GM12878 (cell line): ENCODE results near the gene RECQL5. TPM values are rescaled to one million over a fixed set of nuclear protein-coding genes. Genes with fewer than 3 reads are reported as not detected.

Experiments used
- ATAC-seq: fragments of 200-7000 bp; cut with Tn5 transposase; 3 replicates; pipeline ENCODE4 v1.9.1; 2020; ENCODE audit warnings: mild to moderate bottlenecking, moderate library complexity
- BruUV-seq: library from RNA; stranded (reverse); fragments of 400-500 nt; replicated peaks from 2 replicates; lab custom pipeline; 2021; lab: Mats Ljungman, UMichigan
- CTCF ChIA-PET: fragments of 300-600 bp; sonication (Branson Sonifier 250); formaldehyde crosslinking; extraction: SDS; loops from one replicate; lab custom pipeline; 2021; ENCODE audit warnings: inconsistent platforms; lab: Yijun Ruan, JAX
- POLR2A ChIA-PET: fragments of 350-600 bp; formaldehyde crosslinking; extraction: SDS; loops from one replicate; lab custom pipeline; 2021; ENCODE audit warnings: inconsistent platforms; lab: Charles Lee
- RAD21 ChIA-PET: fragments of 300-600 bp; sonication (Branson Sonifier 250); formaldehyde crosslinking; loops from one replicate; lab custom pipeline; 2023; ENCODE audit warnings: antibody characterized with exemption; ENCODE audit not compliant: unreplicated experiment; lab: Charles Lee
- SMC1A ChIA-PET: fragments of 300-600 bp; sonication (Branson Sonifier 250); formaldehyde crosslinking; loops from one replicate; lab custom pipeline; 2023; ENCODE audit not compliant: unreplicated experiment, uncharacterized antibody; lab: Charles Lee
- DNase-seq: peaks from one replicate; pipeline ENCODE4 v3.0.0-alpha.2; 2011; ENCODE audit warnings: low read depth, low spot score
- FAIRE-seq: peaks from 3 replicates; lab custom pipeline; 2011; peaks lifted over from hg19 to GRCh38; lab: Jason Lieb, UNC
- H2AFZ ChIP-seq: 2 replicates; pipeline ENCODE4 v1.6.0; 2011; ENCODE audit warnings: low read depth, low read length, control low read depth; ENCODE audit not compliant: control insufficient read depth
- H3K27ac ChIP-seq: 2 replicates; pipeline ENCODE4 v1.5.1; 2011; ENCODE audit warnings: control low read depth; ENCODE audit not compliant: control insufficient read depth, insufficient read depth
- H3K27me3 ChIP-seq, 2 experiments: replicated peaks in 1 of 2; 2 replicates each; pipeline versions ENCODE4 v1.6.0 to v1.6.1; 2011; ENCODE audit warnings: low read length in 1 of 2; ENCODE audit not compliant: control insufficient read depth in 2 of 2, insufficient read depth in 2 of 2
- H3K36me3 ChIP-seq, 2 experiments: 2 replicates each; pipeline ENCODE4 v1.5.1; 2011; ENCODE audit warnings: low read length in 1 of 2; ENCODE audit not compliant: control insufficient read depth in 2 of 2, insufficient read depth in 2 of 2
- H3K4me1 ChIP-seq: 2 replicates; pipeline ENCODE4 v1.6.1; 2011; ENCODE audit warnings: mild to moderate bottlenecking, low read length, moderate library complexity, mixed read lengths; ENCODE audit not compliant: control insufficient read depth, insufficient read depth
- H3K4me2 ChIP-seq: 2 replicates; pipeline ENCODE4 v1.6.0; 2011; ENCODE audit warnings: control low read depth; ENCODE audit not compliant: control insufficient read depth, insufficient read depth
- H3K4me3 ChIP-seq: fragments of 200-600 bp; sonication (generic); 2 replicates; pipeline ENCODE4 v1.5.1; 2016
- H3K79me2 ChIP-seq: 2 replicates; pipeline ENCODE4 v1.6.0; 2011; ENCODE audit warnings: low read length; ENCODE audit not compliant: control insufficient read depth, insufficient read depth
- H3K9ac ChIP-seq: 2 replicates; pipeline ENCODE4 v1.8.0; 2011; ENCODE audit warnings: low read length, control low read depth, mixed read lengths; ENCODE audit not compliant: control insufficient read depth, insufficient read depth
- H3K9me3 ChIP-seq: replicated peaks from 3 replicates; pipeline ENCODE4 v1.5.1; 2011; ENCODE audit warnings: mild to moderate bottlenecking, low read length; ENCODE audit not compliant: control insufficient read depth, insufficient read depth
- H4K20me1 ChIP-seq: 2 replicates; pipeline ENCODE4 v1.6.0; 2011; ENCODE audit not compliant: control insufficient read depth, insufficient read depth
- BRCA1 ChIP-seq: IDR thresholded peaks from 2 replicates; pipeline ENCODE4 v1.6.1; 2011; ENCODE audit warnings: low read depth, low read length, improper control_type of control experiment
- CHD1 ChIP-seq: IDR thresholded peaks from 2 replicates; pipeline ENCODE4 v1.6.1; 2012; ENCODE audit warnings: low read depth, low read length, improper control_type of control experiment
- GABPA ChIP-seq: IDR thresholded peaks from 2 replicates; pipeline ENCODE4 v1.6.1; 2014; ENCODE audit warnings: antibody characterized with exemption, low read depth, mild to moderate bottlenecking, inconsistent platforms
- NR2C1 ChIP-seq: fragments of 450-650 bp; IDR thresholded peaks from 2 replicates; pipeline ENCODE4 v1.6.1; 2017; ENCODE audit warnings: antibody characterized with exemption, mild to moderate bottlenecking, moderate library complexity
- NR2C2 ChIP-seq: IDR thresholded peaks from 2 replicates; pipeline ENCODE4 v1.6.1; 2011; ENCODE audit warnings: borderline replicate concordance, low read depth; ENCODE audit not compliant: control insufficient read depth, insufficient read length
- RCOR1 ChIP-seq: conservative IDR thresholded peaks from 2 replicates; pipeline ENCODE4 v1.6.1; 2012; ENCODE audit warnings: low read depth, low read length, improper control_type of control experiment
- WGBS: methylation state at CpG from one replicate; pipeline ENCODE4 v1.1.6; 2016; ENCODE audit warnings: low lambda C conversion rate; ENCODE audit not compliant: insufficient replicate concordance, insufficient coverage; ENCODE audit errors: missing lambda C conversion rate; 5-methylcytosine and 5-hydroxymethylcytosine counted together
- in situ Hi-C: fragments of 300-500 bp; cut with MboI; formaldehyde crosslinking; loops from 9 replicates; pipeline ENCODE4 v1.14.3; 2018; ENCODE audit warnings: mixed read lengths
- intact Hi-C: fragments of 100-400 bp; cut with micrococcal nuclease; formaldehyde crosslinking; loops from one replicate; pipeline ENCODE4 v1.14.2; 2022; ENCODE audit not compliant: unreplicated experiment
- polyA plus RNA-seq, 11 experiments: library from polyadenylated mRNA; depleted of rRNA in 4 of 11; unstranded in 6 of 11; stranded (reverse) in 5 of 11; fragments of >200 nt; fragmentation: Nextera tagmentation in 4 of 11; fragmentation: Illumina TruSeq in 1 of 11; extraction: Ambion mirVana in 4 of 11; extraction: Trizol in 1 of 11; gene quantifications; 1 replicate in 1 of 11; 2 replicates in 10 of 11; pipeline versions ENCODE4 v1.2.1 to v1.2.3, GENCODE V29; 2011 to 2016; ENCODE audit warnings: inconsistent platforms in 2 of 11, missing spikeins in 2 of 11, low read depth in 1 of 11
- total RNA-seq, 4 experiments: library from RNA; depleted of rRNA in 3 of 4; stranded (reverse); fragments of >200 nt in 3 of 4; fragmentation: Illumina TruSeq in 1 of 4; extraction: Trizol in 1 of 4; gene quantifications; 2 replicates each; pipeline versions ENCODE4 v1.2.1 to v1.2.3, GENCODE V29; 2013 to 2021
- TF ChIP-seq, protein P1 (sequence below): IDR thresholded peaks from 2 replicates; pipeline ENCODE4 v1.6.1; 2012; ENCODE audit warnings: mild to moderate bottlenecking, low read depth, low read length
- TF ChIP-seq, protein P2 (sequence below): fragments of 450-650 bp; IDR thresholded peaks from 2 replicates; pipeline ENCODE4 v1.6.1; 2017; ENCODE audit warnings: mild to moderate bottlenecking, moderate library complexity

Gene RECQL5
- total and polyA plus RNA-seq, 10 of the 15 experiments (the other 5 are each of a cell fraction or from before 2014, with no cell fraction given), result 3.6 to 30.6 (median 20.1) TPM

DNA sequence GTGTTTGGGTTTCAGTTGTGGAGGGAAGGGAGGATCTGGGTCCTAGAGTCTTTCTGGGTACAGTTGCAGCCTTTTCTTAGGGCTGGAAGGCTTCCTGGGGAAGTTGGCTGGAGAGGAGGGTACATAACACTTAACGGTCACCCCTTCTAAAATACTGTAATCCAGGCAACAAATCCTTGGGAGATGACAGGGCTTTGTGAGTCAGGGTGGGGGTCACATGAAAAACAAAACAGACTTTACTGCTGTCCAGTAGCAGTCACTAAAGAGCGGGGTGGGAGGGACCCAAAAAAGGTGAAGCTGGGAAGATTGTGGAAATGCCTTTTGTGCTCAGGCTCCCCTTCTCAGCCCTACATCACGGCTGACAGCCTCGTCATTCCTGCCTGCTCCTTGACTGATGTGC lies 6.5 kb upstream of the RECQL5 start:
- ChIA-PET SMC1A (interaction anchor here (0.6 to 6.6 kb wide), 6 partner anchors 10 to 688 kb away, joined by 3 to 72 read pairs (median 8); partner anchors contain the start of gene SMIM5), CTCF (interaction anchor here (0.6 to 7.9 kb wide), 8 partner anchors 10 to 392 kb away, joined by 5 to 197 read pairs (median 16); partner anchors contain the start of gene SMIM5), RAD21 (interaction anchor here (0.9 to 7.6 kb wide), 3 partner anchors 41 to 80 kb away, joined by 3 to 79 read pairs (median 3); partner anchors contain the start of gene SMIM5), POLR2A (interaction anchor here (0.7 to 1.1 kb wide), 2 partner anchors 67 to 74 kb away, joined by 3 to 4 read pairs; no protein-coding TSS in a partner anchor)
- Histone ChIP-seq H3K9ac (no peak overlapping the region), H3K4me1 (peaks cover 2% of the 10 kb centered on the region), H3K27ac (no peak overlapping the region), H3K79me2 (peaks cover 34% of the 10 kb centered on the region), H3K9me3 (no peaks in the 10 kb centered on the region), H3K4me2 (no peak overlapping the region), H3K27me3 (no peaks in the 10 kb centered on the region), H4K20me1 (no peaks in the 10 kb centered on the region), H3K4me3 (no peak overlapping the region), H2AFZ (no peak overlapping the region), H3K36me3 (peaks cover 5 to 22% of the 10 kb centered on the region in 2 experiments)
- TF ChIP-seq BRCA1, result no peak
- ATAC-seq (no peak), DNase-seq (no peak), FAIRE-seq (no peak)
- intact Hi-C loops (no loop called here), in situ Hi-C loops (loop anchor here (5.0 kb wide), 1 partner anchor 74 kb away; no protein-coding TSS in a partner anchor)
- 87% methylated on average over 4 of the region's 4 CpGs for WGBS
- BruUV-seq, result no TSS peak

DNA sequence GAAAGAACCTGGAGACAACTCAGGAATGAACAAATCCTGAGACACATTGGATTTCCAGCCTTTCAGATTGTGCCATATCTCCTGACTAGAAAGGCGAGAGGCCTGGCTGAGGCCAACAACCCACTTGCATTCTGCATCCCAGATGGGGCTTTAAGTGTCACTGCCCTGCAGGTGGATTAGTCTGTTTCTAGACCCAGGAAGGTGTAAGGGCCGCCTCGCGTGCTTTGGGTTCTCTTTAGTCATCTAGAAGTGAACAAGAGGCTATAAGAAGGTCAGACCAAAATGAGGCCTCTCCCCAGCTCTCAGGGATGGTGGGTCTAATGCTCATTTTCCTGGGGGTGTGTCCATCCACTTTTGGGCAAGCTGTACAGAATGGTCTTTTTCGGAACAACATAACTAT lies 5.1 kb upstream of the RECQL5 start:
- Histone ChIP-seq H3K36me3 (peaks cover 4 to 22% of the 10 kb centered on the region in 2 experiments), H3K9ac (no peak overlapping the region), H3K27me3 (no peaks in the 10 kb centered on the region), H2AFZ (no peak overlapping the region), H4K20me1 (no peaks in the 10 kb centered on the region), H3K4me2 (no peak overlapping the region; the same call in 1 of the 2 replicates), H3K27ac (no peak overlapping the region), H3K79me2 (peaks cover 45% of the 10 kb centered on the region), H3K9me3 (no peaks in the 10 kb centered on the region), H3K4me3 (no peak overlapping the region), H3K4me1 (peaks cover 4% of the 10 kb centered on the region)
- intact Hi-C loops, result no loop called here
- no TSS peak for BruUV-seq
- DNase-seq (no peak), ATAC-seq (no peak), FAIRE-seq (no peak)
- SMC1A ChIA-PET, result interaction anchor here (0.9 to 6.6 kb wide), 6 partner anchors 9 to 75 kb away, joined by 3 to 72 read pairs (median 4); partner anchors contain the start of gene SMIM5
- RAD21 ChIA-PET, result interaction anchor here (1.3 to 7.6 kb wide), 3 partner anchors 26 to 77 kb away, joined by 3 to 79 read pairs (median 4); a partner anchor contains a TSS
- POLR2A ChIA-PET, result interaction anchor here (0.8 to 0.9 kb wide), 2 partner anchors 9 to 15 kb away, joined by 3 read pairs; no protein-coding TSS in a partner anchor
- CTCF ChIA-PET, result interaction anchor here (0.8 to 7.9 kb wide), 12 partner anchors 10 to 82 kb away, joined by 3 to 197 read pairs (median 6); partner anchors contain the start of gene SMIM5
- 99% methylated on average over 5 of the region's 5 CpGs for WGBS
- in situ Hi-C loops, result loop anchor here (5.0 kb wide), 1 partner anchor 75 kb away; no protein-coding TSS in a partner anchor
- TF ChIP-seq, protein P1, sequence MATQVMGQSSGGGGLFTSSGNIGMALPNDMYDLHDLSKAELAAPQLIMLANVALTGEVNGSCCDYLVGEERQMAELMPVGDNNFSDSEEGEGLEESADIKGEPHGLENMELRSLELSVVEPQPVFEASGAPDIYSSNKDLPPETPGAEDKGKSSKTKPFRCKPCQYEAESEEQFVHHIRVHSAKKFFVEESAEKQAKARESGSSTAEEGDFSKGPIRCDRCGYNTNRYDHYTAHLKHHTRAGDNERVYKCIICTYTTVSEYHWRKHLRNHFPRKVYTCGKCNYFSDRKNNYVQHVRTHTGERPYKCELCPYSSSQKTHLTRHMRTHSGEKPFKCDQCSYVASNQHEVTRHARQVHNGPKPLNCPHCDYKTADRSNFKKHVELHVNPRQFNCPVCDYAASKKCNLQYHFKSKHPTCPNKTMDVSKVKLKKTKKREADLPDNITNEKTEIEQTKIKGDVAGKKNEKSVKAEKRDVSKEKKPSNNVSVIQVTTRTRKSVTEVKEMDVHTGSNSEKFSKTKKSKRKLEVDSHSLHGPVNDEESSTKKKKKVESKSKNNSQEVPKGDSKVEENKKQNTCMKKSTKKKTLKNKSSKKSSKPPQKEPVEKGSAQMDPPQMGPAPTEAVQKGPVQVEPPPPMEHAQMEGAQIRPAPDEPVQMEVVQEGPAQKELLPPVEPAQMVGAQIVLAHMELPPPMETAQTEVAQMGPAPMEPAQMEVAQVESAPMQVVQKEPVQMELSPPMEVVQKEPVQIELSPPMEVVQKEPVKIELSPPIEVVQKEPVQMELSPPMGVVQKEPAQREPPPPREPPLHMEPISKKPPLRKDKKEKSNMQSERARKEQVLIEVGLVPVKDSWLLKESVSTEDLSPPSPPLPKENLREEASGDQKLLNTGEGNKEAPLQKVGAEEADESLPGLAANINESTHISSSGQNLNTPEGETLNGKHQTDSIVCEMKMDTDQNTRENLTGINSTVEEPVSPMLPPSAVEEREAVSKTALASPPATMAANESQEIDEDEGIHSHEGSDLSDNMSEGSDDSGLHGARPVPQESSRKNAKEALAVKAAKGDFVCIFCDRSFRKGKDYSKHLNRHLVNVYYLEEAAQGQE, result no peak
- TF ChIP-seq NR2C1 (no peak), NR2C2 (no peak), RCOR1 (no peak), CHD1 (no peak), GABPA (no peak)
- TF ChIP-seq, protein P2, sequence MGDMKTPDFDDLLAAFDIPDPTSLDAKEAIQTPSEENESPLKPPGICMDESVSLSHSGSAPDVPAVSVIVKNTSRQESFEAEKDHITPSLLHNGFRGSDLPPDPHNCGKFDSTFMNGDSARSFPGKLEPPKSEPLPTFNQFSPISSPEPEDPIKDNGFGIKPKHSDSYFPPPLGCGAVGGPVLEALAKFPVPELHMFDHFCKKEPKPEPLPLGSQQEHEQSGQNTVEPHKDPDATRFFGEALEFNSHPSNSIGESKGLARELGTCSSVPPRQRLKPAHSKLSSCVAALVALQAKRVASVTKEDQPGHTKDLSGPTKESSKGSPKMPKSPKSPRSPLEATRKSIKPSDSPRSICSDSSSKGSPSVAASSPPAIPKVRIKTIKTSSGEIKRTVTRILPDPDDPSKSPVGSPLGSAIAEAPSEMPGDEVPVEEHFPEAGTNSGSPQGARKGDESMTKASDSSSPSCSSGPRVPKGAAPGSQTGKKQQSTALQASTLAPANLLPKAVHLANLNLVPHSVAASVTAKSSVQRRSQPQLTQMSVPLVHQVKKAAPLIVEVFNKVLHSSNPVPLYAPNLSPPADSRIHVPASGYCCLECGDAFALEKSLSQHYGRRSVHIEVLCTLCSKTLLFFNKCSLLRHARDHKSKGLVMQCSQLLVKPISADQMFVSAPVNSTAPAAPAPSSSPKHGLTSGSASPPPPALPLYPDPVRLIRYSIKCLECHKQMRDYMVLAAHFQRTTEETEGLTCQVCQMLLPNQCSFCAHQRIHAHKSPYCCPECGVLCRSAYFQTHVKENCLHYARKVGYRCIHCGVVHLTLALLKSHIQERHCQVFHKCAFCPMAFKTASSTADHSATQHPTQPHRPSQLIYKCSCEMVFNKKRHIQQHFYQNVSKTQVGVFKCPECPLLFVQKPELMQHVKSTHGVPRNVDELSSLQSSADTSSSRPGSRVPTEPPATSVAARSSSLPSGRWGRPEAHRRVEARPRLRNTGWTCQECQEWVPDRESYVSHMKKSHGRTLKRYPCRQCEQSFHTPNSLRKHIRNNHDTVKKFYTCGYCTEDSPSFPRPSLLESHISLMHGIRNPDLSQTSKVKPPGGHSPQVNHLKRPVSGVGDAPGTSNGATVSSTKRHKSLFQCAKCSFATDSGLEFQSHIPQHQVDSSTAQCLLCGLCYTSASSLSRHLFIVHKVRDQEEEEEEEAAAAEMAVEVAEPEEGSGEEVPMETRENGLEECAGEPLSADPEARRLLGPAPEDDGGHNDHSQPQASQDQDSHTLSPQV, result no peak
